HG03520 (cell line): ENCODE results near the gene COA6.
A peak's percentile ranks its signal among the peaks of the same experiment; 100 is the strongest.
"Not testable (repeated sequence)": the region's sequence is repeated elsewhere in the genome, so short reads cannot be mapped to it uniquely, and the experiment has no call there.

Experiments
- ATAC-seq: cut with Tn5 transposase; IDR thresholded peaks from one replicate; pipeline ENCODE4 v1.9.1; 2021; ENCODE audit warnings: mild to moderate bottlenecking, moderate library complexity; ENCODE audit not compliant: unreplicated experiment

Gene COA6

DNA sequence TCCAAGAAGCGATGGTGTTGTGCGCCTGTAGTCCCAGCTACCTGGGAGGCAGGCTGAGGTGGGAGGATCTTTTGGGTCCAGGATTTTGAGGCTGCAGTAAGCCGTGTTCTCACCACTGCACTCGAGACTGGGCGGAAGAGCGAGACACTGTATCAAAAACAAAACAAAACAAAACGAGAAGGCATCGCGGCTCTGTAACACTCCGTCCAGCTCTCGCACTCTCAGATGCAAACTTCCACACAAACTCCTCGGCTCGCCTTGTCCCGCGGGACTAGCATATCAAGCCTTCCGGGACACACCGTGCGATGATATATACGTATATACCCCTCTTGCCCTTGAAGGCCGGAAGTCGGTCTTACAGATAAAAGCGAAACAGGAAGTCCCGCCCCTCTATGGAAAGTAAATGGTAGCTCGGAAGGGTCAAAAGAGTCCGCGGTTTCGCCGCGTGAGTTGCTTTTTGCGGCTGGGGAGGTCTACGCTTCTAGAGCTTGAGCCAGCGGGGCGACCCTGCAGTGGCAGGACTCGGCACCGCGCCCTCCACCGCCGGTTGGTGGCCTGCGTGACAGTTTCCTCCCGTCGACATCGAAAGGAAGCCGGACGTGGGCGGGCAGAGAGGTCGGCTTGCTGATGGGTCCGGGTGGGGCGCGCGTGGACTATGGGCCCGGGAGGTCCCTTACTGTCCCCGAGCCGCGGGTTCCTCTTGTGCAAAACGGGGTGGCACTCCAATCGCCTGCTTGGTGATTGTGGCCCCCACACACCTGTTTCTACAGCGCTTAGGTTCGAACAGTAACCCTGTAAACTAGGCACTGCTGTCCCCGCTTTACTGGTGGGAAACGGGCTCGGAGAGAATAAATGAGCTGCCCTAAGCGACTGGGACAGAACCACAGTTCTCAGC lies at the start of gene COA6:
Gene COA6 (plus strand): TSS at position 393 of the 895 bp plus-strand sequence. CDS start 11 bp downstream, at position 404.
- peak; percentile 82 for ATAC-seq

GRCh38 chr1:234324821-234325220 lies 48.4 kb upstream of the COA6 start:
- no peak for ATAC-seq

DNA sequence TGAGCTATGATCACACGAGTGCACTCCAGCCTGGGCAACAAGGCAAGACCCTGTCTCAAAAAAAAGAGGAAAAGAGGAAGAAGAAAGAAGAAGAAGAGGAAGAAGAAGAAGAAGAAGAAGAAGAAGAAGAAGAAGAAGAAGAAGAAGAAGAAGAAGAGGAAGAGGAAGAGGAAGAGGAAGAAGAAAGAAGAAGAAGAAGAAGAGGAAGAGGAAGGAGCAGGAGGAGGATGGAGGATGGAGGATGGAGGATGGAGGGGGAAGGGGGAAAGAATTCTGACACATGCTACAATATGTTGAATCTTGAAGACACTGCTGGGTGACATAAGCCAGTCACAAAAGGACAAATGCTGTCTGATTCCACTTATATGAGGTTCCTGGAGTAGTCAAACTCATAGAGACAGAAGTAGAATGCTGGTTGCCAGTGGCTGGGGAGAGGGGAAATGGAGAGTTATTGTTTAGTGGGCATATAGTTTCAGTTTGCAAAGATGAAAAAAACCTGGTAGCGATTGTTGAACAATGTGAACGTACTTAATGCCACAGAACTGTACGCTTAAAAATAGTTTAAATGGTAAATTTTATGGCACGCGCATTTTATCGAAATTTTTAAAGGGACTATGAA lies 47.3 kb upstream of the COA6 start:
- ATAC-seq = no peak

DNA sequence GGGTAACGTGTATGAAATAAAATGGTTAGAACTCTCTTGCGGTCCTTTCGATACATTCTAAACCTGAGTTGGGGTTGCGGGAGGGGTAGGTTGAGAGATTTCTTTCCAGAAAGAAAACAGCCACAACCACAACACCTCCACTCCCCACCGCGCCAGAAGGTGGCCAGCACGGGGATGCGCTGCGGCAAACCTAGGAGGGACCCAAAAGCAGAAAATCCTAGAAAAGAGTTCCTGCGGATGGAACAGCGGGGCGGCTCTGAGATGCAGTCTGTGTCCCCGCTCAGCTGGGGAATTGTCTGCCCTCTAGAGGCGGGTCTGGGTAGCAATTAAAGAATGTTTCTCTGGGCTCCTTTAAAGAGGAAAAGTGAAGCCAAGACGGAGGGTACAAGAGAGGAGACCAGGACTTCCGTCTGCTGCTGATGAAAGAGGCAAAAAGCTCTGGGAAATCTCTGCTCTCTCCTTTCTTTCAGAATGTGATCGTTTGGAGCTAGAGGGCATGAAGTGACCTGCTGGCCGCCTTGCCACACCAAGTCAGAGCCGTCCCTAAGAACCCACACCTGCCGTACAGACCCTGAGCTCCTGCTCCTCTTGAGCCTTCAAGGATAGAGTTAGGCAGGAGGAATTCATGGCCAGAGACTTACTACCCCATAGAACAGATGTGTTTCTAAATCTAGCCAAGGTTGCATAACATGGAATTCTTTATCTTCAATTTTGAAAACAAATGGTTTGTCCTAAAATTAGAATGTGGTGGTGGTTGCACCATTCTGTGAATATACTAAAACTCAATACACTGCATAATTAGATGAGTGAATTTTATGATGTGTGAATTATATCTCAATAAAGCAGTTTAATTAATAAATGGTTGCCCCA lies 46.5 kb upstream of the COA6 start:
- peak; percentile 49 for ATAC-seq

GRCh38 chr1:234327577-234328164 lies 45.6 kb upstream of the COA6 start:
- ATAC-seq = no peak

- no peak for ATAC-seq
Measured at GRCh38 chr1:234330843-234331215, 42.4 kb upstream of the COA6 start.

DNA sequence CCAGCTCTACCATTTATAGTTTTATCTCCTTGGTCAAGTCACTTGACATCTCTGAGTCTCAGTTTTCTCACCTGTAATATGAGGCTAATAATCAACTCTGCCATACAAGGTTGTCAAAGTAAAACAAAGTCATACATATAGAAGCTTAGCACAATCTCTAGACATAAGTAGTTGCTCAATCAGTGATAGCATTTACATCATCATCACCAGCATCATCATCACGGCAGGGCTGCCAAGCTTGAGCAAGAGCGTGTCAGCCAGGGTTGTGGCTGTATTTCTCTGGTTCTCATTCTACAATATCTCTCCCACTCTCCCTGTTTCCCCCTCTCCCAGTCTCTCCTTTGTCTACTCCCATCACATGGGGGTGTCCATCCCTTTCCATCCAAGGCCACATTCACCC lies 41.7 kb upstream of the COA6 start:
- no peak for ATAC-seq

DNA sequence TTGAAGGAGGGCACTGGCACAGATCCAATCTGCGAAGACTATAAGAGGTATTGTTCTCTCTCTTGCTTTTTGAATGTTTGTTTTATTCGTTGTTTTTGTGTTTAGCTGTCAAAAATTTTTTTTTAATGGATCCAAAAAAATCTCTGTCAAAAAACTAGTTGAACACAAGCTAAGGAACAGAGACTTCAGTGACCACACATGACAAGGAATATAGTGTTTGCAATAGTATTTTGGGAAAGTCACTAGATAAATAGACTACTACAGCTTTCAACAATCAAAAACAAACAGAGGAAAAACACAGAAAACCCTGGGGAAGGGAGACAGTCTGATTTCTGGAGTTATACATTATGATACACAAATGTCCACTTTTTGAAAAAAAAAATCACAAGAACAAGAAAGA lies 36.9 kb upstream of the COA6 start:
- no peak for ATAC-seq

DNA sequence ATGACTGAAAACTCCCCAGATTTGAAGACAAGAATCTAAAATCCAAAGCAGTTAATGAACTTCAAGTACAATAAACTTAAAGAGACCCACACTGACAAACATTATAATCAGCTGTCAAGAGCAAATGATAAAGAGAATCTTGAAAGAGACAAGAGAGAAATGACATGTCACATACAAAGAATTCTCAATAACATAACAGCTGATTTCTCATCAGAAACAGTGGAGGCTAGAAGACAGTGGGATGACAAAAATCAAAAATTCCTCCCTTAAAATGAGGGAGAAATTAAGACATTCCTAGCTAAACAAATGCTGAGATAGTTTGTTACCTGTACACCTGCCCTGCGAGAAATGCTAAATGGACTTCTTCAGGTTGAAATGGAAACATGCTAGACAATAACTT lies 36.0 kb upstream of the COA6 start:
- ATAC-seq = no peak

DNA sequence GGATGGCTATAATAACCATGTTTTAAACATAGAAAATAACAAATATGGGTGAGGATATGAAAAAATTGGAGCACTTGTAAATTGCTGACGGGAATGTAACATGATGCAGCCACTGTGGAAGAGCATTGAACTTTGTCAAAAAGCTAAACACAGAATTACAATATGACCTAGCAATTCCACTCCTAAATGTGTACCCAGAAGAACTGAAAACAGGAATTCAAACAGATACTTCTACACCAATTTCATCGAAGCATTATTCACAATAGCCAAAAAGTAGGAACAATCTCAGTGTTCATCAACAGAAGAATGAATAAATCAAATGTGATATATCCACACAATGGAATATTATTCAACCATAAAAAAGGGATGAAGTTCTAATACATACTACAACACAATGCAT lies 32.7 kb upstream of the COA6 start:
- no peak for ATAC-seq

GRCh38 chr1:234342774-234343173 lies 30.5 kb upstream of the COA6 start:
- ATAC-seq = no peak

- ATAC-seq = no peak
Measured at GRCh38 chr1:234345237-234345636, 28.0 kb upstream of the COA6 start.

GRCh38 chr1:234348964-234349363 lies 24.3 kb upstream of the COA6 start:
- ATAC-seq = no peak

- no peak for ATAC-seq
Measured at GRCh38 chr1:234355782-234356510, 17.3 kb upstream of the COA6 start.

DNA sequence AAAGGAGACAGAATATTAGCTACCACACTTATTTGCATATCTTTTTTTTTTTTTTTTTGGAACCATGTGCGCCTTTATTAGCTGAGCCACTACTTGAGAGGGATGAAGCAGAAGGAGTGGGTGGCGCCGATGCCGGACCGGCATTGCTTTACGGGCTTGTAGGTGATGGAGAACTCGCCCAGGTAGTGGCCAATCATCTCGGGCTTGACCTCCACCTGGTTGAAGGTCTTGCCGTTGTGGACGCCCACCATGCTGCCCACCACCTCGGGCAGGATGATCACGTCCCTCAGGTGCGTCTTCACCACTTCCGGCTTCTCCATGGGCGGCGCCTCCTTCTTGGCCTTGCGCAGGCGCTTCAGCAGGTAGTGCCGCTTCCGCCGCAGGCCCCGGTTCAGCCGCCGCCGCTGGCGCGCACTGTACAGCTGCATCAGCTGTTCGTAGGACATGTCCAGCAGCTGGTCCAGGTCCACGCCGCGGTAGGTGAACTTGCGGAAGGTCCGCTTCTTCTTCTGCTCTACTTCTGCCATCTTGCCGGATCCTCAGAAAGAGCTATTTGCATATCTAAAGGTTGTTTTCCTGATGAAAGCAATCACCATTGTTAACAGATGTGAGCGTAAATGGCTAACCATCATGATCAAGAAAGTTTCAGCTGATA lies 16.5 kb upstream of the COA6 start:
- ATAC-seq = not testable (repeated sequence)

DNA sequence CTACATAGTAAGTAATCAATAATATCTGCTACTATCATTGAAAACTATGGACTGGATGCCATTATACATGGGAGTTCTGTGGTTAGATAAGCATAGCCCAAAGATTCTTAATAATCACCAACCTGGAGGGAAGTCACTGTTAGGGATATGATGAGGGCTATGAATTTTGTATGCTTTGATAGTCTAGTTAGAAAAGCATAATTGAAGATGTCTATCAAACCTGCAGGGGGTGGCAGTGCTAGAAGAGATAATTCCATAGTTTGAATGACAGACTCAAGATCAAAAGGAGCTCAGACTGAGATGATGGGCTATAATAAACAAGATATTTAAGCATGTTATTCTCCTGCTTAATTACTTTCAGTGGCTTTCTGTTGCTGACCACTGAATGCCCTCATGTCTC lies 15.4 kb upstream of the COA6 start:
- no peak for ATAC-seq

GRCh38 chr1:234361102-234361603 lies 12.1 kb upstream of the COA6 start:
- ATAC-seq = no peak

- no peak for ATAC-seq
Measured at GRCh38 chr1:234362558-234362957, 10.7 kb upstream of the COA6 start.

DNA sequence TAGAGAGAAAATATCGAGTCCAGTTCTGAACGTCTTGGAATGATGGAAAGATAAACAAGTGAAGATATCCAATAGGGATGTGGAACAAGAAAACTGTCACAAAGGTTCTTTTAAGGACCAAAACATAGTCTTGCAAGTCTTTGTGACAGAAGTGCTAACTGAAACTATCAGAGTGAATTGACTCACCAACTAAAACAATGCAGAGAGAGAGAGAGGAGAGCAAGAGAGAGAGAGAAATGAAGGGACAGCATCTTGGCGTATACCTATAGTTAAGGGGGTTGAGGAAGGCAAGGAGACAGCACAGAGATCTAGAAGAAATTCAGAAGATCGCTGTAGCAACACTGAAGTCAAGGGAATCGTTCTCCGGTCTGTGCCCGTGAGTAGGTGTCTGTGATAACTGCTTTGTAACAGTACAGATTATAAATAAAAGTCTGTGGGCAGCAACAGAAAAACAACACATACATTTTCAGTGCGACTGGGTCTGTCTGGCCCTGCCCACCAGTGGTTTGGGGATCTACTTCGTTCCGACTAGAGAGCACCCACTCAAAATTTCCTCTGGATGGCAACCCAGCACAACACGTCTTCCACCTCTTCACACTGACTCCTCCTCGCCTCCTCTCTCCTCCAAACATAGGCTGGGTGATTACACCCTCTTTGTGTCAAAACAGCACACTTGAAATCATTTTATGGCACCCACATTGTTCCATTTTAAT lies 4.8 kb upstream of the COA6 start:
- ATAC-seq = no peak
